ENCODE results near the gene STAT6.

DNA sequence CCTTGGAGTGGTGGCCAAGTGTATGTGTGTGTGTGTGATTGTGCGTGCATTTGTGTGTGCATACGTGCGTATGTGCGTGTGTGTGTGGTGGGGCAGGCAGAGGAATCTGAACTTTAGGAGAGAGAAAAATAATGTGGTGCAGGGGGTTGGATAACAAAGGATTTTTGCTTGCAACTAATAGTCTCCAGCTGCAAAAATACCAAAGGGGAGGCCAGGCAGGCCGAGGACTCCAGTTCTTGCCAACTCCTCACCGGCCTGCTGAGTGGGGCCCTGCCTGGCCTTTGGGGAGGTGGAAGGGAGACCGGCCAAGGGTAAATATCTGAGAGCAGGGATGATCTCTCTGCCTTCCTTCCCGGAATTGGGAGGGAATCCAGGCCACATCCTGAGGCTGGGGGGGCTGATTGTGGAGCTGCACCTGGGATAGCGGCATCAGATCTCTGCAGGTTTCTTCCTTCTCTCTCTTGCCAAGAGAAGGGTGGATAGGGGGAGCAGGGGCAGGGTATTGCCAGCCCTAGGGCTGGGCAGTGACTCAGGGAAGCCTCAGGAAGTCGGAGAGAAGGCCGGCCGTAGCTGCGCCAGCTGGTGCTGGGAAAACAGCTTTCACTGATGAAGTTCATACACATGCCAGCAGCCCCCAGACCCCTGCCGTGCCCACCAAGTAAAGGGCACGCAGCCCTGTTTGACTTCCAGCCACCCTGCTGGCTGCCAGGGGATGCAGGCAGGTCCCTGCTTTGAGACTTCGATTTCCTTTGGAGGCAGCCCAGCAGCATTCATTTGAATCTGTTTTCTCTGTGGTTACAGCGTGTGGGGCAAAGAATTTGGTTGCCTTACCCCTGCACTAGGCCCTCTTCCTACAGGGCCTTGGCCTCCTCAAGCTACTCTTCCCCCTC is 40.8 kb upstream of the STAT6 start:
- no peak for TF ChIP-seq POLR2AphosphoS5 (IDR thresholded peaks at IDR 0.05; ENCODE audit: low read depth, low read length)
- TF ChIP-seq EZH2 (IDR thresholded peaks at IDR 0.05; ENCODE audit: low read depth, low read length, severe bottlenecking), result no peak
- TF ChIP-seq TCF12 (IDR thresholded peaks at IDR 0.05; ENCODE audit: low read depth, low read length), result no peak
- TF ChIP-seq, protein P1, sequence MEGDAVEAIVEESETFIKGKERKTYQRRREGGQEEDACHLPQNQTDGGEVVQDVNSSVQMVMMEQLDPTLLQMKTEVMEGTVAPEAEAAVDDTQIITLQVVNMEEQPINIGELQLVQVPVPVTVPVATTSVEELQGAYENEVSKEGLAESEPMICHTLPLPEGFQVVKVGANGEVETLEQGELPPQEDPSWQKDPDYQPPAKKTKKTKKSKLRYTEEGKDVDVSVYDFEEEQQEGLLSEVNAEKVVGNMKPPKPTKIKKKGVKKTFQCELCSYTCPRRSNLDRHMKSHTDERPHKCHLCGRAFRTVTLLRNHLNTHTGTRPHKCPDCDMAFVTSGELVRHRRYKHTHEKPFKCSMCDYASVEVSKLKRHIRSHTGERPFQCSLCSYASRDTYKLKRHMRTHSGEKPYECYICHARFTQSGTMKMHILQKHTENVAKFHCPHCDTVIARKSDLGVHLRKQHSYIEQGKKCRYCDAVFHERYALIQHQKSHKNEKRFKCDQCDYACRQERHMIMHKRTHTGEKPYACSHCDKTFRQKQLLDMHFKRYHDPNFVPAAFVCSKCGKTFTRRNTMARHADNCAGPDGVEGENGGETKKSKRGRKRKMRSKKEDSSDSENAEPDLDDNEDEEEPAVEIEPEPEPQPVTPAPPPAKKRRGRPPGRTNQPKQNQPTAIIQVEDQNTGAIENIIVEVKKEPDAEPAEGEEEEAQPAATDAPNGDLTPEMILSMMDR (IDR thresholded peaks at IDR 0.05; ENCODE audit: control extremely low read depth in 1 of 3, insufficient read depth in 1 of 3, low read depth in 1 of 3, low read length in 3 of 3), result no peak
- TF ChIP-seq POLR2A (IDR thresholded peaks at IDR 0.05; ENCODE audit: control extremely low read depth in 1 of 2, low read depth in 2 of 2, low read length in 2 of 2), result no peak
- TF ChIP-seq SIN3A (conservative IDR thresholded peaks at IDR 0.05 in 1 of 2, IDR thresholded peaks at IDR 0.05 in 1 of 2; ENCODE audit: low read depth in 1 of 2, low read length in 2 of 2), result no peak
- TF ChIP-seq, protein P2, sequence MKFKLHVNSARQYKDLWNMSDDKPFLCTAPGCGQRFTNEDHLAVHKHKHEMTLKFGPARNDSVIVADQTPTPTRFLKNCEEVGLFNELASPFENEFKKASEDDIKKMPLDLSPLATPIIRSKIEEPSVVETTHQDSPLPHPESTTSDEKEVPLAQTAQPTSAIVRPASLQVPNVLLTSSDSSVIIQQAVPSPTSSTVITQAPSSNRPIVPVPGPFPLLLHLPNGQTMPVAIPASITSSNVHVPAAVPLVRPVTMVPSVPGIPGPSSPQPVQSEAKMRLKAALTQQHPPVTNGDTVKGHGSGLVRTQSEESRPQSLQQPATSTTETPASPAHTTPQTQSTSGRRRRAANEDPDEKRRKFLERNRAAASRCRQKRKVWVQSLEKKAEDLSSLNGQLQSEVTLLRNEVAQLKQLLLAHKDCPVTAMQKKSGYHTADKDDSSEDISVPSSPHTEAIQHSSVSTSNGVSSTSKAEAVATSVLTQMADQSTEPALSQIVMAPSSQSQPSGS (IDR thresholded peaks at IDR 0.05; ENCODE audit: low read length), result no peak
- TF ChIP-seq SIRT6 (IDR thresholded peaks at IDR 0.05; ENCODE audit: low read length), result no peak

Measured in H1 (cell line).